CD4-positive, alpha-beta T cell (primary cell): Measurements from ENCODE around the gene CHGA. TPM values are rescaled to one million over a fixed set of nuclear protein-coding genes. Genes with fewer than 3 reads are reported as not detected.

Experiments
- ATAC-seq: fragments of 200-7000 bp; cut with Tn5 transposase; one replicate; pipeline ENCODE4 v1.10.0; 2022; ENCODE audit warnings: mild to moderate bottlenecking; ENCODE audit not compliant: poor library complexity
- CTCF ChIA-PET: fragments of 350-600 bp; sonication (Branson Sonifier 250); formaldehyde crosslinking; loops from one replicate; lab custom pipeline; 2021; ENCODE audit warnings: antibody characterized with exemption, inconsistent platforms; lab: Charles Lee
- POLR2A ChIA-PET: fragments of 350-600 bp; sonication (Branson Sonifier 250); formaldehyde crosslinking; loops from one replicate; lab custom pipeline; 2021; ENCODE audit warnings: antibody characterized with exemption, inconsistent platforms; lab: Charles Lee
- DNase-seq, 14 experiments: peaks; one replicate each; pipeline ENCODE4 v3.0.0-alpha.2; 2013 to 2020; ENCODE audit warnings: mixed read lengths in 2 of 14
- H3K27ac ChIP-seq, 2 donors: one replicate each; pipeline versions ENCODE4 v1.5.1 to v1.7.0; 2013; ENCODE audit warnings: low read length in 2 of 2, low read depth in 1 of 2, mild to moderate bottlenecking in 1 of 2
- H3K27me3 ChIP-seq, 2 experiments: 1 replicate in 1 of 2; 2 replicates in 1 of 2; pipeline versions ENCODE4 v1.6.1 to v1.7.0; 2013; ENCODE audit warnings: low read length in 2 of 2, control low read depth in 1 of 2, mild to moderate bottlenecking in 1 of 2, moderate library complexity in 1 of 2; ENCODE audit not compliant: insufficient read depth in 2 of 2, control insufficient read depth in 1 of 2
- H3K36me3 ChIP-seq: one replicate; pipeline ENCODE4 v1.6.1; 2013; ENCODE audit warnings: low read length, control low read depth; ENCODE audit not compliant: insufficient read depth
- H3K4me1 ChIP-seq: one replicate; pipeline ENCODE4 v1.6.1; 2013; ENCODE audit warnings: low read length, control low read depth; ENCODE audit not compliant: insufficient read depth
- H3K4me3 ChIP-seq: one replicate; pipeline ENCODE4 v1.5.1; 2013; ENCODE audit warnings: mild to moderate bottlenecking, low read length, moderate library complexity
- H3K9me3 ChIP-seq, 2 experiments: 1 replicate in 1 of 2; 2 replicates in 1 of 2; pipeline versions ENCODE4 v1.6.1 to v1.7.0; 2013; ENCODE audit warnings: low read length in 2 of 2, mild to moderate bottlenecking in 2 of 2, control low read depth in 1 of 2, moderate library complexity in 1 of 2; ENCODE audit not compliant: control insufficient read depth in 1 of 2, insufficient read depth in 1 of 2
- H3K27ac Mint-ChIP-seq: one replicate; pipeline ENCODE4 v1.8.0; 2020; ENCODE audit warnings: mixed read lengths
- H3K27me3 Mint-ChIP-seq: one replicate; pipeline ENCODE4 v1.8.0; 2021; ENCODE audit warnings: mixed read lengths
- H3K36me3 Mint-ChIP-seq: one replicate; pipeline ENCODE4 v1.8.0; 2021; ENCODE audit warnings: low read depth, mixed read lengths
- H3K4me1 Mint-ChIP-seq: one replicate; pipeline ENCODE4 v1.8.0; 2021; ENCODE audit warnings: low read depth, mixed read lengths
- H3K4me3 Mint-ChIP-seq: one replicate; pipeline ENCODE4 v1.8.0; 2020; ENCODE audit warnings: mild to moderate bottlenecking, mixed read lengths
- H3K9me3 Mint-ChIP-seq: one replicate; pipeline ENCODE4 v1.8.0; 2020; ENCODE audit warnings: mixed read lengths
- intact Hi-C, 2 experiments: fragments of 100-400 bp; cut with DNase I in 1 of 2; cut with micrococcal nuclease in 1 of 2; formaldehyde crosslinking; loops; one replicate each; pipeline versions ENCODE4 v1.15.1 to v1.9.0; 2023 to 2025; cut with DNase I, micrococcal nuclease
- total RNA-seq, 174 experiments: library from RNA in 2 of 174; stranded (reverse) in 2 of 174; gene quantifications; one replicate each; pipeline ENCODE4 v1.2.3 and lab custom pipeline; 2021 to 2026
- TF ChIP-seq, protein P1 (sequence below): fragments of 200-600 bp; IDR thresholded peaks from one replicate; pipeline ENCODE4 v1.8.0; 2022; ENCODE audit warnings: antibody characterized with exemption, mild to moderate bottlenecking

Gene CHGA
- total RNA-seq, 2 experiments from 2014 or later: not detected

DNA sequence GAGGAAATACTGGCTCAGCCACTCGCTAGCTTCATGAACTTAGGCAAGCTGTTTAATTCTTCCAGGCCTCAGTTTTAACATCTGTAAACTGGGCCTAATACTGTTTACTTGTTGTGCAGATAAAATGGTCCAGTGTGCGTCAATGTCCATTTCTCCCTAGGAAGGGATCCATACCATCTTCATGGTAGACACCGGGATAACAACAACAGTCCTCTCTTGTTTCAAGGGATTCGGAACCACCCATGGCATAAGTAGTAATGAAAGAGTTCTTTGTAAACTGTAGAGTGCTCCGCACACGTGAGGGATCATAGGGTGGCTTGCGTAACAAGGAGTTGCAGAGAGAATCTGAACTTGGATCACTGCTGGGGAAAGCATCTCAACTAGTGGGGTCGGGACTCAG, 17.3 kb upstream of the CHGA start:
- H3K27ac ChIP-seq: no peak overlapping the region
- TF ChIP-seq, protein P1, sequence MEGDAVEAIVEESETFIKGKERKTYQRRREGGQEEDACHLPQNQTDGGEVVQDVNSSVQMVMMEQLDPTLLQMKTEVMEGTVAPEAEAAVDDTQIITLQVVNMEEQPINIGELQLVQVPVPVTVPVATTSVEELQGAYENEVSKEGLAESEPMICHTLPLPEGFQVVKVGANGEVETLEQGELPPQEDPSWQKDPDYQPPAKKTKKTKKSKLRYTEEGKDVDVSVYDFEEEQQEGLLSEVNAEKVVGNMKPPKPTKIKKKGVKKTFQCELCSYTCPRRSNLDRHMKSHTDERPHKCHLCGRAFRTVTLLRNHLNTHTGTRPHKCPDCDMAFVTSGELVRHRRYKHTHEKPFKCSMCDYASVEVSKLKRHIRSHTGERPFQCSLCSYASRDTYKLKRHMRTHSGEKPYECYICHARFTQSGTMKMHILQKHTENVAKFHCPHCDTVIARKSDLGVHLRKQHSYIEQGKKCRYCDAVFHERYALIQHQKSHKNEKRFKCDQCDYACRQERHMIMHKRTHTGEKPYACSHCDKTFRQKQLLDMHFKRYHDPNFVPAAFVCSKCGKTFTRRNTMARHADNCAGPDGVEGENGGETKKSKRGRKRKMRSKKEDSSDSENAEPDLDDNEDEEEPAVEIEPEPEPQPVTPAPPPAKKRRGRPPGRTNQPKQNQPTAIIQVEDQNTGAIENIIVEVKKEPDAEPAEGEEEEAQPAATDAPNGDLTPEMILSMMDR: no peak
- H3K4me3 Mint-ChIP-seq: no peak overlapping the region
- H3K9me3 Mint-ChIP-seq: no peaks in the 10 kb centered on the region
- peaks cover 0 to 10% of the 10 kb centered on the region in 2 experiments for H3K27me3 ChIP-seq
- no peak overlapping the region for H3K27ac Mint-ChIP-seq
- no peaks in the 10 kb centered on the region for H3K36me3 Mint-ChIP-seq
- intact Hi-C loops: no loop called here
- POLR2A ChIA-PET: no interaction called here
- ATAC-seq (no peak), DNase-seq (no peak)
- H3K27me3 Mint-ChIP-seq: peaks cover 15% of the 10 kb centered on the region
- peaks cover 18% of the 10 kb centered on the region for H3K4me1 ChIP-seq
- no peak overlapping the region for H3K4me3 ChIP-seq
- CTCF ChIA-PET: no interaction called here
- peaks cover 15% of the 10 kb centered on the region for H3K4me1 Mint-ChIP-seq
- H3K9me3 ChIP-seq: peaks cover 0 to 1% of the 10 kb centered on the region in 2 experiments
- H3K36me3 ChIP-seq: no peaks in the 10 kb centered on the region

DNA sequence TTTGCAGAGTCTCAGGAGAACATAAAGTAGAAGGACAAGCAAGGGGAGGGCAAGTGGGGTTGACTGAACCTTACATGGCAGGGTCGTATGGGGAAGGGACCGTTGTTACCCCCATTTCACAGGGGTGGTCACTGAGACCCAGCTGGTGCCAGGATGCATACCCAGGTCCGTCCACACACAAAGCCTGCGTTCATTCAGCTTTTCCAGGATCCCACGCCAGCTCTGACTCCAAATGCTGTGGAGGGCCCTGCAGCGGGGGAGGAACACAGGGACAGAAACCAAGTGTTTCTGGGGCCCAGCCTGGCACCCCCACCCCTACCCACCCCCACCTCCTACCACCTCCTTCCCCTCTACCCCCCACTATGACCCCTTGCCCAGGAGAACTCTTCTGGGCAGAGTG, 16.5 kb upstream of the CHGA start:
- ChIA-PET POLR2A (no interaction called here), CTCF (no interaction called here)
- DNase-seq (no peak), ATAC-seq (no peak)
- Histone ChIP-seq H3K36me3 (no peaks in the 10 kb centered on the region), H3K4me1 (peaks cover 18% of the 10 kb centered on the region), H3K27me3 (peaks cover 0 to 10% of the 10 kb centered on the region in 2 experiments), H3K4me3 (no peak overlapping the region), H3K27ac (no peak overlapping the region), H3K9me3 (no peaks in the 10 kb centered on the region)
- H3K4me3 Mint-ChIP-seq: no peak overlapping the region
- no peaks in the 10 kb centered on the region for H3K9me3 Mint-ChIP-seq
- no peak overlapping the region for H3K27ac Mint-ChIP-seq
- intact Hi-C loops: no loop called here
- H3K27me3 Mint-ChIP-seq: peaks cover 15% of the 10 kb centered on the region
- H3K4me1 Mint-ChIP-seq: peaks cover 15% of the 10 kb centered on the region
- TF ChIP-seq, protein P1: no peak
- no peaks in the 10 kb centered on the region for H3K36me3 Mint-ChIP-seq

DNA sequence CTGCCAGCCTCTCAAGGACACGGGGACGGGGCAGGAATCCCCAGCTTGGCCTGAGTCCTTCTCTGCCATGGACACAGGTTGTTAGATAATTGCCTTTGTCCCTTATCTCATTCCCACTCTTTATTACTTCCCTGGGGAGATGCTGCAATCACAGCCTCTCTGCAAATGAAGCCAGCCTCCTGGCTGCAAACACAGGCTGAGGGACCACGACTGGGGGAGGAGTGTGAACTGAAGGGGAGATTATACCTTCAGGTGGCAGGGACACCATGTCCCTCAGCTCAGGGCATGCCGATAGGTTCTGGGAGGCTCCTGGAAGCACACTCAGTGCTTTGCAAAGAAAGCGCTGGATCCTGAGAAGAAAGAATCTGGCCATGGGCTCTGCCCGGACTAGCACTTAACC, 16.1 kb upstream of the CHGA start:
- H3K9me3 Mint-ChIP-seq: no peaks in the 10 kb centered on the region
- TF ChIP-seq, protein P1: no peak
- intact Hi-C loops: no loop called here
- no peak for DNase-seq
- no peak for ATAC-seq
- peaks cover 15% of the 10 kb centered on the region for H3K27me3 Mint-ChIP-seq
- Histone ChIP-seq H3K27ac (no peak overlapping the region), H3K4me3 (no peak overlapping the region), H3K9me3 (no peaks in the 10 kb centered on the region), H3K27me3 (peaks cover 0 to 10% of the 10 kb centered on the region in 2 experiments), H3K4me1 (peaks cover 18% of the 10 kb centered on the region), H3K36me3 (no peaks in the 10 kb centered on the region)
- H3K36me3 Mint-ChIP-seq: no peaks in the 10 kb centered on the region
- H3K27ac Mint-ChIP-seq: no peak overlapping the region
- H3K4me1 Mint-ChIP-seq: peaks cover 15% of the 10 kb centered on the region
- CTCF ChIA-PET: no interaction called here
- POLR2A ChIA-PET: no interaction called here
- H3K4me3 Mint-ChIP-seq: no peak overlapping the region
